Upper lobe of left lung (tissue), 6 donors: ENCODE data around the gene CANX. TPM values are rescaled to one million over a fixed set of nuclear protein-coding genes. Genes with fewer than 3 reads are reported as not detected.
A peak's percentile ranks its signal among the peaks of the same experiment; 100 is the strongest.

ENCODE experiments used
- ATAC-seq, 2 donors: fragments of 200-7000 bp; cut with Tn5 transposase; one replicate each; pipeline ENCODE4 v1.9.1; 2022; ENCODE audit warnings: mild to moderate bottlenecking in 2 of 2, moderate library complexity in 2 of 2; ENCODE audit not compliant: low FRiP score in 2 of 2
- DNase-seq, 2 donors: peaks; one replicate each; pipeline ENCODE4 v3.0.0-alpha.2; 2019 to 2020
- H3K27ac ChIP-seq, 4 donors: fragments of 200-600 bp; sonication (generic); one replicate each; pipeline ENCODE4 v1.5.1; 2016 to 2019
- H3K27me3 ChIP-seq, 4 donors: fragments of 200-600 bp; sonication (generic); one replicate each; pipeline ENCODE4 v1.5.1; 2017 to 2019
- H3K36me3 ChIP-seq, 4 donors: fragments of 200-600 bp; sonication (generic); one replicate each; pipeline ENCODE4 v1.5.1; 2016 to 2019
- H3K4me1 ChIP-seq, 4 donors: fragments of 200-600 bp; sonication (generic); one replicate each; pipeline ENCODE4 v1.5.1; 2018 to 2019
- H3K4me3 ChIP-seq, 4 donors: fragments of 200-600 bp; sonication (generic); one replicate each; pipeline ENCODE4 v1.5.1; 2017 to 2019; ENCODE audit warnings: mild to moderate bottlenecking in 2 of 4, moderate library complexity in 1 of 4
- H3K9me3 ChIP-seq, 4 donors: fragments of 200-600 bp; sonication (generic); one replicate each; pipeline ENCODE4 v1.5.1; 2018 to 2019
- EP300 ChIP-seq, 4 donors: sonication (generic); formaldehyde crosslinking; IDR thresholded peaks; one replicate each; pipeline ENCODE4 v1.5.1; 2017; ENCODE audit warnings: antibody characterized with exemption in 4 of 4, control low read depth in 2 of 4
- POLR2A ChIP-seq, 4 donors: fragments of 450-650 bp; IDR thresholded peaks; one replicate each; pipeline ENCODE4 v1.5.1; 2016 to 2017; ENCODE audit warnings: antibody characterized with exemption in 4 of 4, mild to moderate bottlenecking in 2 of 4
- POLR2AphosphoS5 ChIP-seq, 2 donors: sonication (generic); formaldehyde crosslinking; IDR thresholded peaks; one replicate each; pipeline ENCODE4 v1.5.1; 2017; ENCODE audit warnings: antibody characterized with exemption in 2 of 2
- WGBS, 2 donors: methylation state at CpG; one replicate each; pipeline ENCODE4 v1.1.5; 2017 to 2018; 5-methylcytosine and 5-hydroxymethylcytosine counted together
- total RNA-seq, 6 donors: library from RNA; depleted of rRNA in 4 of 6; stranded (reverse); fragments of >200 nt in 4 of 6; gene quantifications; one replicate each; pipeline versions ENCODE4 v1.1.0 to v1.2.1, GENCODE V29; 2016 to 2021
- TF ChIP-seq, protein P1 (sequence below), 6 experiments: fragments of 450-650 bp in 4 of 6; fragments of 200-600 bp in 2 of 6; sonication (generic) in 2 of 6; IDR thresholded peaks; one replicate each; pipeline ENCODE4 v1.5.1; 2016 to 2019; ENCODE audit warnings: antibody characterized with exemption in 6 of 6
- donor health status: DM: no; HTN: no; CAD: no; lungs with moderate emphysema.
- donor health status: DM: no; HTN: yes; CAD: no; lungs with severe emphysema.

CANX gene
- total RNA-seq, 6 donors from 2014 or later, result 139 to 754 (median 342) TPM

- Histone ChIP-seq H3K9me3 (no peaks in the 10 kb centered on the region), H3K27me3 (no peaks in the 10 kb centered on the region), H3K4me3 (no peak overlapping the region), H3K4me1 (peaks cover 51 to 72% (median 56%) of the 10 kb centered on the region in 4 donors), H3K27ac (peak overlapping the region in 2 of 4 donors; percentile 9 to 27), H3K36me3 (no peaks in the 10 kb centered on the region)
- ATAC-seq (no peak), DNase-seq (no peak)
- 77 to 79% methylated on average over 9 of the region's 9 CpGs for WGBS, 2 donors
- TF ChIP-seq, protein P1, sequence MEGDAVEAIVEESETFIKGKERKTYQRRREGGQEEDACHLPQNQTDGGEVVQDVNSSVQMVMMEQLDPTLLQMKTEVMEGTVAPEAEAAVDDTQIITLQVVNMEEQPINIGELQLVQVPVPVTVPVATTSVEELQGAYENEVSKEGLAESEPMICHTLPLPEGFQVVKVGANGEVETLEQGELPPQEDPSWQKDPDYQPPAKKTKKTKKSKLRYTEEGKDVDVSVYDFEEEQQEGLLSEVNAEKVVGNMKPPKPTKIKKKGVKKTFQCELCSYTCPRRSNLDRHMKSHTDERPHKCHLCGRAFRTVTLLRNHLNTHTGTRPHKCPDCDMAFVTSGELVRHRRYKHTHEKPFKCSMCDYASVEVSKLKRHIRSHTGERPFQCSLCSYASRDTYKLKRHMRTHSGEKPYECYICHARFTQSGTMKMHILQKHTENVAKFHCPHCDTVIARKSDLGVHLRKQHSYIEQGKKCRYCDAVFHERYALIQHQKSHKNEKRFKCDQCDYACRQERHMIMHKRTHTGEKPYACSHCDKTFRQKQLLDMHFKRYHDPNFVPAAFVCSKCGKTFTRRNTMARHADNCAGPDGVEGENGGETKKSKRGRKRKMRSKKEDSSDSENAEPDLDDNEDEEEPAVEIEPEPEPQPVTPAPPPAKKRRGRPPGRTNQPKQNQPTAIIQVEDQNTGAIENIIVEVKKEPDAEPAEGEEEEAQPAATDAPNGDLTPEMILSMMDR (IDR thresholded peaks at IDR 0.05), result no peak
- TF ChIP-seq POLR2A (IDR thresholded peaks at IDR 0.05) (no peak), POLR2AphosphoS5 (IDR thresholded peaks at IDR 0.05) (no peak), EP300 (IDR thresholded peaks at IDR 0.05) (no peak)
Observed at GRCh38 chr5:179759581-179760551, 61.1 kb downstream of the CANX start.

DNA sequence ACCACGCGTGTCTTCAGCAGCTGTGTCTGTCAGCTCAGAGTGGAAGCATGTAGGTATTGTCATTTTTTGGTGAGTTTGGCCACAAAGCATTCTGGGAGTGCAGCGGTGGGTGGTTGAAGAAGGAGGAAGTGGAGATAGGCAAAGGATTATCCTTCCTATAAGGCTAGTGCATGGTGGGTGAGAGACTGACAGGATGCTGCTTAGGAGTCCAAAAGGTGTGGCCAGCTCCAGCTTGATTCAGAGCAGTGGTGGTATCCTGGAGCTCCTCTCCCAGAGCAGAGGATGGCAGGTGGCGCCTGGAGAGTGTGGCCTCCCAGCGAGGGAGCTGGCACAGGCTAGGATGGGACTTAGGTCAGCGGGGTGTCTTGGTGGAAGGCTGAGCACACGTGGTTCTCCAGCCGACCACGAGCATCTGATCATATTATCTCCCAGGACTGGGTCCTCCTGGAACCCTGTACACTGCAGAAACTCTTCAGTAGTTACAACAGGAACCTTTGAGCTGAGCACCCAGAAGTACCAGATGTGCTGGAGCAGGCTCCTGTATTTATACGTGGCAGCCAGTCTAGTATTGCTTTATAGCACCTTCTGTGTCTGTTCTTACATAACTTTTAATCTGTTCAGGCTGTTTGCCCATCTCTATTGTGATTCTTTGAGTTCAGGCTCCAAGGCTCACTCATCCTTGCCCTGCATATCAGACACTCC is 63.5 kb downstream of the CANX start:
- H3K4me1 ChIP-seq, result peaks cover 65 to 77% (median 68%) of the 10 kb centered on the region in 4 donors
- no peak for DNase-seq
- no peaks in the 10 kb centered on the region for H3K9me3 ChIP-seq
- no peaks in the 10 kb centered on the region for H3K27me3 ChIP-seq
- no peak overlapping the region for H3K4me3 ChIP-seq
- ATAC-seq, result no peak
- H3K36me3 ChIP-seq, result peaks cover 9 to 20% (median 14%) of the 10 kb centered on the region in 4 donors
- WGBS, 2 donors, result 44 to 50% methylated on average over 10 of the region's 10 CpGs
- TF ChIP-seq POLR2A (IDR thresholded peaks at IDR 0.05) (no peak), EP300 (IDR thresholded peaks at IDR 0.05) (no peak), POLR2AphosphoS5 (IDR thresholded peaks at IDR 0.05) (no peak)
- TF ChIP-seq, protein P1 (IDR thresholded peaks at IDR 0.05), result no peak
- peak overlapping the region in 2 of 4 donors; percentile 26 to 54 for H3K27ac ChIP-seq

DNA sequence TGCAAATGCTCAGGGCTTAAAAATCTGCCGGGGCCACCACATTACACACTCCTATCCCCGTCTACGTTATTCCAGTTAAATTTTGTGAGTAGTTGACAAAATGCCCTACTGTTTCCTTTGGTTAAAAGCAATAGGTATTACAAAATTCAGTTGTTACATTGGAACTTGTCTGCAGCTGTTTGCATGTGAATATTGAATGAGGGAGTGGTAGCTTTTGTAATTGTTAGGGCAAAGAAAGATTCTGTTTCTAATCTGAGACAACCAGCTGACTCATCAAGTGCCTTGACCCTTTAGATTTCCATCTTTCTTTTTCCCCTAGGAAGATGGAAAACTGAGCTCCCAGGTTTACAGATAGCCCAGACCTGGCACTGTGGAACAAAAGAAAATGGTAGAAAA is 64.0 kb downstream of the CANX start:
- Histone ChIP-seq H3K9me3 (no peaks in the 10 kb centered on the region), H3K27ac (peak overlapping the region in 2 of 4 donors; percentile 26 to 54), H3K4me1 (peaks cover 65 to 72% (median 68%) of the 10 kb centered on the region in 4 donors), H3K36me3 (peaks cover 9 to 23% (median 14%) of the 10 kb centered on the region in 4 donors), H3K27me3 (no peaks in the 10 kb centered on the region), H3K4me3 (no peak overlapping the region)
- no peak for DNase-seq
- peak in 1 of 2 donors; percentile 28 for ATAC-seq
- WGBS, 2 donors, result 33 to 35% methylated on average over 3 of the region's 3 CpGs
- no peak for TF ChIP-seq POLR2AphosphoS5 (IDR thresholded peaks at IDR 0.05)
- no peak for TF ChIP-seq EP300 (IDR thresholded peaks at IDR 0.05)
- TF ChIP-seq, protein P1 (IDR thresholded peaks at IDR 0.05), result no peak
- TF ChIP-seq POLR2A (IDR thresholded peaks at IDR 0.05), result no peak

DNA sequence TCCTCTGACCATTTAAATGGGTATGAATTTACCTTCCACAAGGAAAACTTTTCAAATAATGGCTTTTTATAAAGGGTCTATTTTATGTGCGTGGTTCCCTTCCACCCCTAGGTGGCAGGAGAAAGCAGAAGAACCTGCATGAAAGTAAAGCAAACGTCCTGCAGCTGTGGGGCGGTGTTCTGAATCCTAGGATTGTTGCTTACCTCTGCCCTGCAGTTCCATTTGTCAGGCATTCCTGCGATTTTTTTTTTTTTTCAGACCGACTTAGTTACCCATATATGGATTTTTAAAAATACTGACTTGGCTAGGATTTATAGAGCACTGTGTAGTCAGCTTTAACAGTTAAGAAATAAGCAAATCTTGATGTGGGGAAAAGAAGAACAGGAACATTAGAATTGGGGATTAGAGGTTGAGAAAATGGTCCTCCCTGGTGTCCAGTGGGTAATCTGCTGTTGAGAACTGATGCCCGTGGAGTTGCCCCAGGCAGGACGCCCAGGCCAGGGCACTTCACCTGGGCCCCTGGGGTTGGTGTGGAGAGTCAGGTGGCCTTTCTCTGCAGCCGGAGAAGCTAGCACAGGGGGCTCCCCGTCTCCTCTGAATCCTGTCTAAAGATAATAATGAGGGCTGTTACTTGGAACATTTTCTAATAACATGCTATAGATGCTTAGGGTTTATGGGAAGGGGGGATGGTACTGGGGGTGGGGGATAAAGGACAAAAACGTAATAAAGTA is 64.6 kb downstream of the CANX start:
- peak; percentile 82 for ATAC-seq
- TF ChIP-seq, protein P1 (IDR thresholded peaks at IDR 0.05), result peak; percentile 68 to 79 (median 76)
- no peak for TF ChIP-seq POLR2A (IDR thresholded peaks at IDR 0.05)
- 17 to 18% methylated on average over 10 of the region's 10 CpGs for WGBS, 2 donors
- Histone ChIP-seq H3K4me3 (no peak overlapping the region), H3K27ac (peak overlapping the region in 3 of 4 donors; percentile 28 to 54 (median 49)), H3K27me3 (no peaks in the 10 kb centered on the region), H3K36me3 (peaks cover 9 to 29% (median 17%) of the 10 kb centered on the region in 4 donors), H3K9me3 (no peaks in the 10 kb centered on the region), H3K4me1 (peaks cover 65 to 72% (median 68%) of the 10 kb centered on the region in 4 donors)
- peak in 1 of 2 donors; percentile 72 for DNase-seq
